ENCODE results near the gene GALNT2.

GALNT2 gene

DNA sequence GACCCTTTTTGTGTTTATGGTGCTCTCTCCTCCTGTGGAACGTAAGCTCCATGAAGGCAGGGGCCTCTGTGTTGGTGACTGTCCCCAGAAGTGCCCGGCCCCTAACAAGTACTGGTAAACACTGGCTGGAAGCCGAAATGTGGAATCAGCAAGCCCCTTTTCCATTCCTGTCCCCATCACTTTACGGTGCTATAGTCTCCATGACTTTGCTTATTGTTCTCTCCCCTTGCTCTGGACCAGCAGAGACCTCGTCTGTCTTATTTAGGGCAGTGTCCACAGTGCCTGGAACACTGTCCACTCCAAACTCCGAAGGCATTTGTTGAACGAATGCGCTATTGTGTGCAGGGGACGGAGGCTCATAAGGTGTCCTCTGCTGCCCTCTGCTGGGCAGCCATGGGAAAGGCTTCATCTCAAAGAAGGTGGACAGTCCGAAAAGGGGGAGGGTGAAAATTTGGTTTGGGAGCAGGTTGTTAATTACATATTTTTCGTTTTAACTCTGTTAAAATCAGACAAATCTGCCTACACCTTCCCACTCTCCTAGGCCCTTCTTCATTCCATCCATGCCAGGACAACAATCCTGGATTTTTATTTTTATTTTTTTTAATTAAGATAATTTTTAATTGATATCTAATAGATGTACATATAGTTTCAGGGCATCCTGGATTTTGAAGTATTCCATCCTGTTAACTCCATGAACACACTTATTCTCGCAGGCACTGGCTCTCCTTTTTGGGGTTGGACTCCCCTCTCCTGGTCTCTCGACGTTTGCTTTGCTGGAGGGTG is 243.5 kb downstream of the GALNT2 start:
- Histone ChIP-seq H3K27ac (ENCODE audit: low read depth in 2 of 2, low read length in 2 of 2) (no peak overlapping the region), H3K9ac (ENCODE audit: low read depth in 1 of 2, low read length in 2 of 2) (no peak overlapping the region), H3K4me3 (ENCODE audit: low read length in 2 of 2) (no peak overlapping the region), H3K4me1 (ENCODE audit: control insufficient read depth in 2 of 2, insufficient read depth in 2 of 2, low read length in 2 of 2) (peaks cover 3 to 14% of the 10 kb centered on the region in 2 donors), H3K27me3 (ENCODE audit: control insufficient read depth in 2 of 2, insufficient read depth in 2 of 2, low read length in 2 of 2) (no peaks in the 10 kb centered on the region), H3K36me3 (ENCODE audit: control insufficient read depth in 2 of 2, insufficient read depth in 2 of 2, low read length in 2 of 2) (no peaks in the 10 kb centered on the region), H3K9me3 (ENCODE audit: control insufficient read depth in 2 of 2, low read length in 2 of 2) (no peaks in the 10 kb centered on the region)

DNA sequence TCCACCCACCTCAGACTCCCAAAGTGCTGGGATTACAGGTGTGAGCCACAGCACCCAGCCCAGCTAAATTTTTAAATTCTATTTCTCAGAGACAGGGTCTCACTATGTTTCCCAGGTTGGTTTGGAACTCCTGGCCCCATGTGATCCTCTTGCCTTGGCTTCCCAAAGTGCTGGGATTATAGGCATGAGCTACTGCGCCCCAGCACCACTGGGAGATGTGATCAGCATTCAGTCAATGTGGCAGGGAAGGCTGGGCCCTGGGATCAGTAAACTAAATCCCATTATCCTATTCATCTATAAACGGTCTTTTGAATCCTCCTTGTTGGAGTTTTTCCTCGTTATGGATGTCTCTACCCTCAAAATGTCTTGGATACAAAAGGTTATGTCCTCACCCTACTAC is 245.6 kb downstream of the GALNT2 start:
- no peak overlapping the region for H3K27ac ChIP-seq (ENCODE audit: low read depth in 2 of 2, low read length in 2 of 2)
- peaks cover 3 to 12% of the 10 kb centered on the region in 2 donors for H3K4me1 ChIP-seq (ENCODE audit: control insufficient read depth in 2 of 2, insufficient read depth in 2 of 2, low read length in 2 of 2)
- peaks cover 0 to 2% of the 10 kb centered on the region in 2 donors for H3K27me3 ChIP-seq (ENCODE audit: control insufficient read depth in 2 of 2, insufficient read depth in 2 of 2, low read length in 2 of 2)
- H3K9me3 ChIP-seq (ENCODE audit: control insufficient read depth in 2 of 2, low read length in 2 of 2) = no peaks in the 10 kb centered on the region
- H3K9ac ChIP-seq (ENCODE audit: low read depth in 1 of 2, low read length in 2 of 2) = no peak overlapping the region
- no peak overlapping the region for H3K4me3 ChIP-seq (ENCODE audit: low read length in 2 of 2)
- H3K36me3 ChIP-seq (ENCODE audit: control insufficient read depth in 2 of 2, insufficient read depth in 2 of 2, low read length in 2 of 2) = no peaks in the 10 kb centered on the region

DNA sequence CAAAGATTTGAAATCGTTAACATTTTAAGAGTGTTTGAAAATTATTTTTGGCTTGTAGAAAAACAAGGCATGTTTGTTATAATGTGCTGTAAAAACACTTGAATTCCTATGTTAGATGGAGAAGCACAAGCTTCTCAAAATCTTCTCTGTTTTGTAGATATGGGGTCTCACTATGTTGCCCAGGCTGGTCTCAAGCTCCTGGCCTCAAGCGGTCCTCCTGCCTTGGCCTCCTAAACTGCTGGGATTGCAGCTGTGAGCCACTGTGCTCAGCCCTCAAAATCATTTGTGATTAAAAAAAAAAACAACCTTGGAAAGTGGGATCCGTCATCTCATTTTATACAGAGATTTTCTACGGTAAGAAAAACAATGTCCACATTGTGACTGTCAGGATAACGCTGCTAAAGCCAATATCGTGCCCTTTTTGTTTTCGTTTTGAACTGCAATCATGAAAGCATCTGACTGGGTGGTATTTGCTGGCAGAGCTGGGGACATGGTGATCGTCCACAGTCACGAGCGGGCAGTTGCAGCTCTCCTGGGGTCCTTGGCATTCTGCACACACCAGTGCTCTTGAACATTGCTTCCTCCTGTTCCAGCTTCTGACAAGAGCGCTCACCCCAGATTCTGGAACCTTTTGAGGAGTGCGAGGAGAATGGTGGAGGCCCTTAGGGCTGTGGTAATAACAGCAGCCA is 246.6 kb downstream of the GALNT2 start:
- no peaks in the 10 kb centered on the region for H3K36me3 ChIP-seq (ENCODE audit: control insufficient read depth in 2 of 2, insufficient read depth in 2 of 2, low read length in 2 of 2)
- no peaks in the 10 kb centered on the region for H3K9me3 ChIP-seq (ENCODE audit: control insufficient read depth in 2 of 2, low read length in 2 of 2)
- H3K4me3 ChIP-seq (ENCODE audit: low read length in 2 of 2) = no peak overlapping the region
- H3K27me3 ChIP-seq (ENCODE audit: control insufficient read depth in 2 of 2, insufficient read depth in 2 of 2, low read length in 2 of 2) = peaks cover 0 to 2% of the 10 kb centered on the region in 2 donors
- no peak overlapping the region for H3K9ac ChIP-seq (ENCODE audit: low read depth in 1 of 2, low read length in 2 of 2)
- H3K4me1 ChIP-seq (ENCODE audit: control insufficient read depth in 2 of 2, insufficient read depth in 2 of 2, low read length in 2 of 2) = peaks cover 3 to 6% of the 10 kb centered on the region in 2 donors
- no peak overlapping the region for H3K27ac ChIP-seq (ENCODE audit: low read depth in 2 of 2, low read length in 2 of 2)

- Histone ChIP-seq H3K27ac (ENCODE audit: low read depth in 2 of 2, low read length in 2 of 2) (no peak overlapping the region), H3K4me1 (ENCODE audit: control insufficient read depth in 2 of 2, insufficient read depth in 2 of 2, low read length in 2 of 2) (peaks cover 3 to 6% of the 10 kb centered on the region in 2 donors), H3K4me3 (ENCODE audit: low read length in 2 of 2) (no peak overlapping the region), H3K9ac (ENCODE audit: low read depth in 1 of 2, low read length in 2 of 2) (no peak overlapping the region), H3K27me3 (ENCODE audit: control insufficient read depth in 2 of 2, insufficient read depth in 2 of 2, low read length in 2 of 2) (peaks cover 0 to 2% of the 10 kb centered on the region in 2 donors), H3K36me3 (ENCODE audit: control insufficient read depth in 2 of 2, insufficient read depth in 2 of 2, low read length in 2 of 2) (no peaks in the 10 kb centered on the region), H3K9me3 (ENCODE audit: control insufficient read depth in 2 of 2, low read length in 2 of 2) (no peaks in the 10 kb centered on the region)
Observed at GRCh38 chr1:230314142-230314470, 247.1 kb downstream of the GALNT2 start.

GRCh38 chr1:230315099-230315498 is 248.1 kb downstream of the GALNT2 start:
- no peak overlapping the region for H3K9ac ChIP-seq (ENCODE audit: low read depth in 1 of 2, low read length in 2 of 2)
- H3K4me1 ChIP-seq (ENCODE audit: control insufficient read depth in 2 of 2, insufficient read depth in 2 of 2, low read length in 2 of 2) = peaks cover 3 to 6% of the 10 kb centered on the region in 2 donors
- peaks cover 0 to 2% of the 10 kb centered on the region in 2 donors for H3K27me3 ChIP-seq (ENCODE audit: control insufficient read depth in 2 of 2, insufficient read depth in 2 of 2, low read length in 2 of 2)
- no peaks in the 10 kb centered on the region for H3K36me3 ChIP-seq (ENCODE audit: control insufficient read depth in 2 of 2, insufficient read depth in 2 of 2, low read length in 2 of 2)
- H3K9me3 ChIP-seq (ENCODE audit: control insufficient read depth in 2 of 2, low read length in 2 of 2) = no peaks in the 10 kb centered on the region
- H3K27ac ChIP-seq (ENCODE audit: low read depth in 2 of 2, low read length in 2 of 2) = no peak overlapping the region
- no peak overlapping the region for H3K4me3 ChIP-seq (ENCODE audit: low read length in 2 of 2)

DNA sequence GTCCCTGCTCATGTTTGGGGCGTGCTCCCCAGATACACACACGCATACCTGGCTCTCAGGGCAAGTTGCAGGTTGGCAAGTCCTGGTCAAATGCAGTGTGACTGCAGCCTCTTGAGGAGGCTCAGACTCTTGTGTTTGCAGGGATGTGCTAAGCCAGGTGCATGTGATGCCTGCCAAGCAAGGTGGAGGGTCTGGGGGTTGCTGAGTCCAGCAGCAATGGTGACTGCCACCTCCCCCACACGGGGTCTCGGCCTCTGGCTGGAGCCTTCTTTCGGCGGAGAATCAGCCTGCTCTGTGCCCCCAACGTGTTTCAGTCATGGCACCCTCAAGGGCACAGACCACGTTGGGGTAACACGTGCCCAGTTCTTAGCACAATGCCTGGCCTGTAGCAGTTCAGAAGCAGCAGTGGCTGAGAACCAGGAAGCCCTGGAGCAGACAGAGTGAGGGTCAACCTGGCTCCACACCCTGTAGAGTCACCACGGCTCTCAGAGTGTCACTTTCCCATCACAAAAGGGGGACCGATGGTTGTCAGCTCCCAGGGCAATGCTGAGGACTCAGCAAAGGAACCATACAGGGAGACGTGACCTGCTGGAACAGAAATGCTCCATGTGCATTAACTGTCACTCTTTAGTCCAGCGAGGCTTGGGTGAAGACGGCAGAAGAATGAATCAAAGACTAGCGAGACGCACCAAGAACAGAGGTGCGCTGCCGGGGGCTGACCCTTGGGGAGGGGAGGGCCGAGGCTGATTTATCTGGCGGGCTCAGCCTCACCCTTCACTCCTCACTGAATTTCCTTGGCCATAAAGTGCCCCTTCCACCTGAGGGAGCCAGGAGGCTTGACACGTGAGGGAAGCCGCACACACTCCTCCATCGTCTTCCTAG is 250.1 kb downstream of the GALNT2 start:
- Histone ChIP-seq H3K27me3 (ENCODE audit: control insufficient read depth in 2 of 2, insufficient read depth in 2 of 2, low read length in 2 of 2) (peaks cover 0 to 2% of the 10 kb centered on the region in 2 donors), H3K9me3 (ENCODE audit: control insufficient read depth in 2 of 2, low read length in 2 of 2) (no peaks in the 10 kb centered on the region), H3K36me3 (ENCODE audit: control insufficient read depth in 2 of 2, insufficient read depth in 2 of 2, low read length in 2 of 2) (no peaks in the 10 kb centered on the region), H3K4me3 (ENCODE audit: low read length in 2 of 2) (no peak overlapping the region), H3K27ac (ENCODE audit: low read depth in 2 of 2, low read length in 2 of 2) (no peak overlapping the region), H3K4me1 (ENCODE audit: control insufficient read depth in 2 of 2, insufficient read depth in 2 of 2, low read length in 2 of 2) (peaks cover 0 to 2% of the 10 kb centered on the region in 2 donors), H3K9ac (ENCODE audit: low read depth in 1 of 2, low read length in 2 of 2) (no peak overlapping the region)

GRCh38 chr1:230317823-230318819 is 251.1 kb downstream of the GALNT2 start:
- Histone ChIP-seq H3K27me3 (ENCODE audit: control insufficient read depth in 2 of 2, insufficient read depth in 2 of 2, low read length in 2 of 2) (peaks cover 0 to 2% of the 10 kb centered on the region in 2 donors), H3K4me1 (ENCODE audit: control insufficient read depth in 2 of 2, insufficient read depth in 2 of 2, low read length in 2 of 2) (peaks cover 0 to 2% of the 10 kb centered on the region in 2 donors), H3K36me3 (ENCODE audit: control insufficient read depth in 2 of 2, insufficient read depth in 2 of 2, low read length in 2 of 2) (no peaks in the 10 kb centered on the region), H3K4me3 (ENCODE audit: low read length in 2 of 2) (no peak overlapping the region), H3K27ac (ENCODE audit: low read depth in 2 of 2, low read length in 2 of 2) (no peak overlapping the region), H3K9ac (ENCODE audit: low read depth in 1 of 2, low read length in 2 of 2) (no peak overlapping the region), H3K9me3 (ENCODE audit: control insufficient read depth in 2 of 2, low read length in 2 of 2) (no peaks in the 10 kb centered on the region)

GRCh38 chr1:230319014-230319747 is 252.1 kb downstream of the GALNT2 start:
- Histone ChIP-seq H3K4me3 (ENCODE audit: low read length in 2 of 2) (no peak overlapping the region), H3K9ac (ENCODE audit: low read depth in 1 of 2, low read length in 2 of 2) (no peak overlapping the region), H3K27me3 (ENCODE audit: control insufficient read depth in 2 of 2, insufficient read depth in 2 of 2, low read length in 2 of 2) (peaks cover 0 to 2% of the 10 kb centered on the region in 2 donors), H3K9me3 (ENCODE audit: control insufficient read depth in 2 of 2, low read length in 2 of 2) (no peaks in the 10 kb centered on the region), H3K4me1 (ENCODE audit: control insufficient read depth in 2 of 2, insufficient read depth in 2 of 2, low read length in 2 of 2) (peaks cover 0 to 2% of the 10 kb centered on the region in 2 donors), H3K27ac (ENCODE audit: low read depth in 2 of 2, low read length in 2 of 2) (no peak overlapping the region), H3K36me3 (ENCODE audit: control insufficient read depth in 2 of 2, insufficient read depth in 2 of 2, low read length in 2 of 2) (no peaks in the 10 kb centered on the region)

DNA sequence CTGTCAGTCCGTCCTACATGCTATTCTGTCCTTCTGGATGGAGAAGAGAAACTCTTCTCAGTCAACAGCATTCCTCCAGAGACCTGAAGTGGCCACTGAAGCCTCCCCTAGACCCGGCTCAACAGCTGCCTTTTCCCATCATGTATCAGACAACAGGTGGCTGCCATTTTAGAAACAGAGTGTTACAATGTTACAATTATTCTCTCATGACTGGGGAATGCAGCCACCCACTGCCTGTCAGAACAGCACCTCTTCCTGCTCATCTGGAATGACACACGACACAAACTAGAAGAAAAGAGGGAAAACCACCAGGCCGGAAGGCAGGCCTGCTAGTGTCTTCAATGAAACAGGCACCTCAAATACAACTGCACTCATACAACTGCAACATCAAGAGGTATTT is 253.8 kb downstream of the GALNT2 start:
- Histone ChIP-seq H3K36me3 (ENCODE audit: control insufficient read depth in 2 of 2, insufficient read depth in 2 of 2, low read length in 2 of 2) (no peaks in the 10 kb centered on the region), H3K4me1 (ENCODE audit: control insufficient read depth in 2 of 2, insufficient read depth in 2 of 2, low read length in 2 of 2) (peaks cover 0 to 2% of the 10 kb centered on the region in 2 donors), H3K27me3 (ENCODE audit: control insufficient read depth in 2 of 2, insufficient read depth in 2 of 2, low read length in 2 of 2) (peaks cover 0 to 2% of the 10 kb centered on the region in 2 donors), H3K9me3 (ENCODE audit: control insufficient read depth in 2 of 2, low read length in 2 of 2) (no peaks in the 10 kb centered on the region), H3K4me3 (ENCODE audit: low read length in 2 of 2) (no peak overlapping the region), H3K27ac (ENCODE audit: low read depth in 2 of 2, low read length in 2 of 2) (no peak overlapping the region), H3K9ac (ENCODE audit: low read depth in 1 of 2, low read length in 2 of 2) (no peak overlapping the region)
